ENCODE measurements around the gene SYT17. TPM values are rescaled to one million over a fixed set of nuclear protein-coding genes. Genes with fewer than 3 reads are reported as not detected.
"Not testable (repeated sequence)": the region's sequence is repeated elsewhere in the genome, so short reads cannot be mapped to it uniquely, and the experiment has no call there.

Gene SYT17
- total RNA-seq, 1 donor from 2014 or later, result 25.4 TPM

GRCh38 chr16:19186408-19186807 is 18.4 kb downstream of the SYT17 start:
- ChIA-PET CTCF (no interaction called here), POLR2A (no interaction called here)
- H3K27me3 Mint-ChIP-seq, result no peaks in the 10 kb centered on the region
- intact Hi-C loops (cut with micrococcal nuclease), result no loop called here
- H3K27ac Mint-ChIP-seq, result no peak overlapping the region
- H3K36me3 Mint-ChIP-seq (ENCODE audit: low read depth), result peaks cover 18% of the 10 kb centered on the region
- peaks cover 3% of the 10 kb centered on the region for H3K9me3 Mint-ChIP-seq
- H3K4me3 Mint-ChIP-seq, result no peak overlapping the region
- ATAC-seq (ENCODE audit: low read depth), result no peak
- no peak for DNase-seq
- H3K4me1 Mint-ChIP-seq, result peaks cover 3% of the 10 kb centered on the region
- no peak for TF ChIP-seq CTCF (IDR thresholded peaks at IDR 0.05)

DNA sequence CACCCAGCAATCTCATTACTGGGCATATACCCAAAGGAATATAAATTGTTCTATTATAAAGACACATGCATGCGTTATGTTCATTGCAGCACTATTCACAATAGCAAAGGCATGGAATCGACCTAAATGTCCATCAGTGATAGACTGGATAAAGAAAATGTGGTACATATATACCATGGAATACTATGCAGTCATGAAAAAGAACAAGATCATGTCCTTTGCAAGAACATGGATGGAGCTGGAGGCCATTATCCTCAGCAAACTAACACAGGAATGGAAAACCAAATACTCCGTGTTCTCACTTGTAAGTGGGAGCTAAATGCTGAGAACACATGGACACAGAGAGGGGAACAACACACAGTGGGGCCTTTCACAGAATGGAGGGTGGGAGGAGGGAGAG is 19.9 kb downstream of the SYT17 start:
- H3K36me3 Mint-ChIP-seq (ENCODE audit: low read depth), result peaks cover 17% of the 10 kb centered on the region

GRCh38 chr16:19188406-19188805 is 20.4 kb downstream of the SYT17 start:
- no peak overlapping the region for H3K27ac Mint-ChIP-seq

More for the DNA sequence above, 19.9 kb downstream of the SYT17 start:
- DNase-seq; CTCF ChIA-PET; POLR2A ChIA-PET; H3K9me3 Mint-ChIP-seq; H3K27me3 Mint-ChIP-seq; H3K4me1 Mint-ChIP-seq; intact Hi-C loops (cut with micrococcal nuclease); H3K27ac Mint-ChIP-seq; H3K4me3 Mint-ChIP-seq; ATAC-seq (ENCODE audit: low read depth): not testable (repeated sequence)

DNA sequence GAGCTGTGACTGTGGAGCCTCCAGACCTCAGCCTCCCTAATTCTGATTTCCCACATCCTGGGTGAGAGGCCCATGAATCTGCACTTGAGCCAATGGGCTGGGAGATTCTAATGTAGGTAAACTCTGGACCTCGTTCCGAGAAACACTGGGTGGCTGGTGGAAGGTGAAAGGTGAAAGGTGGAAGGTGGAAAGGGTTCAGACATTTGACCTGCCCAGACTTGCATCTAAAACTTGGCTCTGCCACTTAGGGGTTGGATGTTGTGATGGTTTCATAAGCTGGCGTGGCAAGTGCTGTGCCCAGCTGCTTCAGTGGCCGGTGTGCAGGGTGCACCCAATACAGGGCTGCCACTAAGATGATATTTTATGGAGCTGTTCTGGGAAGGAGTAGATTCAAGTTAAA is 24.8 kb downstream of the SYT17 start:
- no peak for TF ChIP-seq CTCF (IDR thresholded peaks at IDR 0.05)
- intact Hi-C loops (cut with micrococcal nuclease), result no loop called here

More at GRCh38 chr16:19188406-19188805, 20.4 kb downstream of the SYT17 start:
- Mint-ChIP-seq H3K4me1 (peaks cover 3% of the 10 kb centered on the region), H3K27me3 (no peaks in the 10 kb centered on the region), H3K36me3 (ENCODE audit: low read depth) (peaks cover 15% of the 10 kb centered on the region), H3K9me3 (peaks cover 3% of the 10 kb centered on the region), H3K4me3 (no peak overlapping the region)
- ChIA-PET POLR2A (no interaction called here), CTCF (no interaction called here)
- ATAC-seq (ENCODE audit: low read depth) (no peak), DNase-seq (no peak)
- intact Hi-C loops (cut with micrococcal nuclease), result no loop called here
- no peak for TF ChIP-seq CTCF (IDR thresholded peaks at IDR 0.05)

GRCh38 chr16:19196871-19197270 is 28.8 kb downstream of the SYT17 start:
- DNase-seq (no peak), ATAC-seq (ENCODE audit: low read depth) (no peak)
- Mint-ChIP-seq H3K27me3 (no peaks in the 10 kb centered on the region), H3K36me3 (ENCODE audit: low read depth) (peaks cover 19% of the 10 kb centered on the region), H3K27ac (no peak overlapping the region), H3K4me3 (no peak overlapping the region), H3K4me1 (no peaks in the 10 kb centered on the region), H3K9me3 (peaks cover 11% of the 10 kb centered on the region)
- ChIA-PET CTCF (no interaction called here), POLR2A (no interaction called here)
- TF ChIP-seq CTCF (IDR thresholded peaks at IDR 0.05), result no peak
- intact Hi-C loops (cut with micrococcal nuclease), result no loop called here

More for the DNA sequence above, 24.8 kb downstream of the SYT17 start:
- ATAC-seq (ENCODE audit: low read depth), result no peak
- ChIA-PET CTCF (no interaction called here), POLR2A (no interaction called here)
- Mint-ChIP-seq H3K27ac (no peak overlapping the region), H3K4me3 (no peak overlapping the region), H3K36me3 (ENCODE audit: low read depth) (peaks cover 9% of the 10 kb centered on the region), H3K4me1 (peaks cover 3% of the 10 kb centered on the region), H3K9me3 (peaks cover 3% of the 10 kb centered on the region), H3K27me3 (no peaks in the 10 kb centered on the region)
- DNase-seq, result no peak

- Mint-ChIP-seq H3K36me3 (ENCODE audit: low read depth) (peaks cover 17% of the 10 kb centered on the region), H3K9me3 (peaks cover 15% of the 10 kb centered on the region), H3K4me1 (peaks cover 38% of the 10 kb centered on the region), H3K27ac (peak overlapping the region; percentile 24), H3K27me3 (no peaks in the 10 kb centered on the region), H3K4me3 (no peak overlapping the region)
- CTCF ChIA-PET, result no interaction called here
- intact Hi-C loops (cut with micrococcal nuclease), result no loop called here
- no peak for TF ChIP-seq CTCF (IDR thresholded peaks at IDR 0.05)
- ATAC-seq (ENCODE audit: low read depth), result peak; percentile 40
- POLR2A ChIA-PET, result no interaction called here
- no peak for DNase-seq
These were observed 35.4 kb downstream of the SYT17 start for GRCh38 chr16:19203374-19203966.
